ENCODE results near the gene P4HA1.

DNA sequence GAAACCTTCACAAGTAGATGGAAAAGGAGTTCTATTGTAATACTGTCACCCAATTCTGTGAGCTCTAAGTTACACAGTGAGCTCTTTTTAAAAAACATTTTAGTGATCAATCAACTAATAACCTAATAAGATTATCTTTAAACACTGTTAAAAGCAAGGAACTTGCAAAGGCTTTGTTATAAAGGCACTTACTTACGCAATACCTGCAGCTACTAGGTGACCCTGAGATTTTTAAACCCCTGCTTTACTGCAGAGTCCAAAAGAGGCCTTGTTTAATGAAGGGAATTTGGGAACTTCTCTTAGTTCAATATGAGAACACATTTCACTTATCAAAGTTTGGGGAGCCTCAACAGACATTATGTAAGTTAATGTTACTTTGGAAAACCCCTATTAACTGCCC is 53.3 kb downstream of the P4HA1 start:
- TF ChIP-seq, protein P1, sequence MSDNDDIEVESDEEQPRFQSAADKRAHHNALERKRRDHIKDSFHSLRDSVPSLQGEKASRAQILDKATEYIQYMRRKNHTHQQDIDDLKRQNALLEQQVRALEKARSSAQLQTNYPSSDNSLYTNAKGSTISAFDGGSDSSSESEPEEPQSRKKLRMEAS (CRISPR knock-in tag; IDR thresholded peaks at IDR 0.05): no peak
- TF ChIP-seq, protein P2, sequence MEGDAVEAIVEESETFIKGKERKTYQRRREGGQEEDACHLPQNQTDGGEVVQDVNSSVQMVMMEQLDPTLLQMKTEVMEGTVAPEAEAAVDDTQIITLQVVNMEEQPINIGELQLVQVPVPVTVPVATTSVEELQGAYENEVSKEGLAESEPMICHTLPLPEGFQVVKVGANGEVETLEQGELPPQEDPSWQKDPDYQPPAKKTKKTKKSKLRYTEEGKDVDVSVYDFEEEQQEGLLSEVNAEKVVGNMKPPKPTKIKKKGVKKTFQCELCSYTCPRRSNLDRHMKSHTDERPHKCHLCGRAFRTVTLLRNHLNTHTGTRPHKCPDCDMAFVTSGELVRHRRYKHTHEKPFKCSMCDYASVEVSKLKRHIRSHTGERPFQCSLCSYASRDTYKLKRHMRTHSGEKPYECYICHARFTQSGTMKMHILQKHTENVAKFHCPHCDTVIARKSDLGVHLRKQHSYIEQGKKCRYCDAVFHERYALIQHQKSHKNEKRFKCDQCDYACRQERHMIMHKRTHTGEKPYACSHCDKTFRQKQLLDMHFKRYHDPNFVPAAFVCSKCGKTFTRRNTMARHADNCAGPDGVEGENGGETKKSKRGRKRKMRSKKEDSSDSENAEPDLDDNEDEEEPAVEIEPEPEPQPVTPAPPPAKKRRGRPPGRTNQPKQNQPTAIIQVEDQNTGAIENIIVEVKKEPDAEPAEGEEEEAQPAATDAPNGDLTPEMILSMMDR (IDR thresholded peaks at IDR 0.05): no peak
- TF ChIP-seq EMX1 (CRISPR knock-in tag; IDR thresholded peaks at IDR 0.05): no peak

Data from WTC11 (cell line).